A549 (cell line): ENCODE results near the gene COASY. TPM values are rescaled to one million over a fixed set of nuclear protein-coding genes. Genes with fewer than 3 reads are reported as not detected.
"Not testable (repeated sequence)": the region's sequence is repeated elsewhere in the genome, so short reads cannot be mapped to it uniquely, and the experiment has no call there.

Experiments used
- ATAC-seq, 2 experiments: fragments of 200-7000 bp in 1 of 2; fragments of >200 bp in 1 of 2; cut with Nextera tagmentation in 1 of 2; cut with Tn5 transposase in 1 of 2; 3 replicates each; pipeline versions ENCODE4 v1.8.0 to v1.9.1; 2018 to 2020; ENCODE audit warnings: mild to moderate bottlenecking in 1 of 2, moderate library complexity in 1 of 2
- CTCF ChIA-PET: fragments of 300-600 bp; sonication (Branson Sonifier 250); formaldehyde crosslinking; extraction: SDS; loops from one replicate; lab custom pipeline; 2021; ENCODE audit warnings: antibody characterized with exemption, inconsistent platforms; lab: Yijun Ruan, JAX
- POLR2A ChIA-PET: fragments of 350-600 bp; formaldehyde crosslinking; extraction: SDS; loops from one replicate; lab custom pipeline; 2021; ENCODE audit warnings: antibody characterized with exemption, inconsistent platforms; lab: Yijun Ruan, JAX
- DNase-seq, 2 experiments: peaks; one replicate each; pipeline versions ENCODE4 v3.0.0 to v3.0.0-alpha.2; 2011 to 2016; ENCODE audit warnings: low read depth in 1 of 2, low spot score in 1 of 2
- FAIRE-seq: peaks from 2 replicates; lab custom pipeline; 2011; peaks lifted over from hg19 to GRCh38; lab: Jason Lieb, UNC
- H3K27ac ChIP-seq, 2 experiments: fragments of >200 bp; sonication (Bioruptor Twin); formaldehyde crosslinking; 3 replicates each; pipeline ENCODE4 v1.5.1; 2016 to 2017
- H3K4me1 ChIP-seq: fragments of >200 bp; sonication (Bioruptor Twin); formaldehyde crosslinking; 3 replicates; pipeline ENCODE4 v1.6.1; 2016
- H3K4me2 ChIP-seq: fragments of >200 bp; sonication (Bioruptor Twin); formaldehyde crosslinking; 3 replicates; pipeline ENCODE4 v1.6.1; 2016
- H3K4me3 ChIP-seq: fragments of >200 bp; sonication (Bioruptor Twin); formaldehyde crosslinking; 3 replicates; pipeline ENCODE4 v1.5.1; 2016
- H3K9me3 ChIP-seq: fragments of >200 bp; sonication (Bioruptor Twin); formaldehyde crosslinking; 3 replicates; pipeline ENCODE4 v1.6.1; 2016
- ATOH8 ChIP-seq: fragments of 250-450 bp; sonication (Bioruptor Pico); IDR thresholded peaks from 2 replicates; pipeline ENCODE4 v1.5.0; 2020; ENCODE audit warnings: low read depth, mild to moderate bottlenecking, moderate library complexity
- CBX8 ChIP-seq: fragments of 200-600 bp; sonication (generic); IDR thresholded peaks from 2 replicates; pipeline ENCODE4 v1.6.1; 2016
- GATA3 ChIP-seq: IDR thresholded peaks from 2 replicates; pipeline ENCODE4 v1.6.1; 2012; ENCODE audit warnings: borderline replicate concordance
- HES2 ChIP-seq: fragments of >200 bp; sonication (Bioruptor Twin); formaldehyde crosslinking; IDR thresholded peaks from 2 replicates; pipeline ENCODE4 v1.6.1; 2016
- HMGXB4 ChIP-seq: fragments of 250-450 bp; sonication (Bioruptor Pico); IDR thresholded peaks from 2 replicates; pipeline ENCODE4 v1.5.0; 2021; ENCODE audit warnings: mild to moderate bottlenecking, moderate library complexity, borderline replicate concordance
- HOXB13 ChIP-seq: fragments of 250-450 bp; sonication (Bioruptor Pico); IDR thresholded peaks from 2 replicates; pipeline ENCODE4 v1.5.0; 2020; ENCODE audit warnings: low read depth, mild to moderate bottlenecking, moderate library complexity
- JUN ChIP-seq, 2 experiments: fragments of >200 bp; sonication (Bioruptor Twin); formaldehyde crosslinking; IDR thresholded peaks; 2 replicates in 1 of 2; 3 replicates in 1 of 2; pipeline ENCODE4 v1.6.1; 2016 to 2017
- KDM5A ChIP-seq: fragments of 200-600 bp; sonication (generic); IDR thresholded peaks from 2 replicates; pipeline ENCODE4 v1.6.1; 2016; ENCODE audit warnings: antibody characterized with exemption, mild to moderate bottlenecking
- MAFK ChIP-seq: fragments of 450-650 bp; IDR thresholded peaks from 2 replicates; pipeline ENCODE4 v1.6.1; 2014; ENCODE audit not compliant: partially characterized antibody
- MYC ChIP-seq: IDR thresholded peaks from 2 replicates; pipeline ENCODE4 v1.6.1; 2012; ENCODE audit warnings: mild to moderate bottlenecking, inconsistent platforms, low read length, improper control_type of control experiment, borderline replicate concordance
- NFE2L2 ChIP-seq: fragments of 150-350 bp; conservative IDR thresholded peaks from 2 replicates; pipeline ENCODE4 v1.6.1; 2014; ENCODE audit warnings: low read length
- NR3C1 ChIP-seq: fragments of >200 bp; sonication (Bioruptor Twin); formaldehyde crosslinking; IDR thresholded peaks from 3 replicates; pipeline ENCODE4 v1.6.1; 2017
- PHF8 ChIP-seq: fragments of 200-600 bp; sonication (generic); IDR thresholded peaks from 2 replicates; pipeline ENCODE4 v1.6.1; 2016; ENCODE audit warnings: low read depth, mild to moderate bottlenecking, antibody characterized with exemption, moderate library complexity, borderline replicate concordance
- RARB ChIP-seq: fragments of 250-450 bp; sonication (Bioruptor Pico); IDR thresholded peaks from 2 replicates; pipeline ENCODE4 v1.8.0; 2021; ENCODE audit warnings: mild to moderate bottlenecking, moderate library complexity
- RFX5 ChIP-seq: fragments of 450-650 bp; IDR thresholded peaks from 2 replicates; pipeline ENCODE4 v1.7.1; 2014; ENCODE audit warnings: antibody characterized with exemption, mild to moderate bottlenecking, moderate library complexity
- SMC3 ChIP-seq: fragments of >200 bp; sonication (Bioruptor Twin); formaldehyde crosslinking; IDR thresholded peaks from 3 replicates; pipeline ENCODE4 v1.6.1; 2018; ENCODE audit warnings: inconsistent platforms
- TFCP2L1 ChIP-seq: fragments of 250-450 bp; sonication (Bioruptor Pico); IDR thresholded peaks from 2 replicates; pipeline ENCODE4 v1.5.0; 2021; ENCODE audit warnings: mild to moderate bottlenecking
- ZC3H11A ChIP-seq: fragments of 450-650 bp; IDR thresholded peaks from 2 replicates; pipeline ENCODE4 v1.6.1; 2014; ENCODE audit warnings: antibody characterized with exemption, mild to moderate bottlenecking
- WGBS: methylation state at CpG from one replicate; pipeline ENCODE4 v1.1.6; 2017; ENCODE audit errors: missing lambda C conversion rate; 5-methylcytosine and 5-hydroxymethylcytosine counted together
- polyA plus RNA-seq, 4 experiments: library from polyadenylated mRNA; depleted of rRNA in 3 of 4; stranded (reverse); fragments of >200 nt; fragmentation: RNase III in 1 of 4; extraction: RNeasy Plus Mini Kit Qiagen cat#74134 plus additional on column Dnase treatment in 1 of 4; gene quantifications; 2 replicates in 3 of 4; 3 replicates in 1 of 4; pipeline ENCODE4 v1.2.3, GENCODE V29; 2011 to 2017

COASY gene
- polyA plus RNA-seq, 2 of the 4 experiments (the other 2 are of a cell fraction), result 65.4 to 112 TPM

GRCh38 chr17:42609814-42610801 is 48.2 kb downstream of the COASY start:
- H3K9me3 ChIP-seq, DNase-seq: not testable (repeated sequence)
- peak; percentile 60 to 63 for ATAC-seq
- WGBS, result 32% methylated on average over 31 of the region's 42 CpGs
- H3K4me3 ChIP-seq, result peak overlapping the region; percentile 90
- peak; percentile 72 for FAIRE-seq
- ChIA-PET POLR2A (interaction anchor here (0.6 to 3.0 kb wide), 17 partner anchors 8 to 214 kb away, joined by 3 to 43 read pairs (median 5); partner anchors contain the start of genes BECN1, CCR10, CNTD1 and COA3), CTCF (interaction anchor here (0.6 to 7.8 kb wide), 13 partner anchors 8 to 154 kb away, joined by 3 to 65 read pairs (median 5); partner anchors contain the start of genes PLEKHH3 and PSMC3IP)
- H3K4me2 ChIP-seq, result peak overlapping the region; percentile 78
- H3K27ac ChIP-seq, result peak overlapping the region; percentile 91 to 92
- TF ChIP-seq PHF8, result 0 out of 2 replicates have a peak, but pooled peaks have one; percentile 22
- TF ChIP-seq JUN (IDR thresholded peaks at IDR 0.05), result 0 out of 5 replicates have a peak, but pooled peaks of 1 of the 2 experiments have one; percentile 0
- TF ChIP-seq, all 56 proteins: peak for 2; not testable (repeated sequence) for 54
- H3K4me1 ChIP-seq, result peaks cover 22% of the 10 kb centered on the region

DNA sequence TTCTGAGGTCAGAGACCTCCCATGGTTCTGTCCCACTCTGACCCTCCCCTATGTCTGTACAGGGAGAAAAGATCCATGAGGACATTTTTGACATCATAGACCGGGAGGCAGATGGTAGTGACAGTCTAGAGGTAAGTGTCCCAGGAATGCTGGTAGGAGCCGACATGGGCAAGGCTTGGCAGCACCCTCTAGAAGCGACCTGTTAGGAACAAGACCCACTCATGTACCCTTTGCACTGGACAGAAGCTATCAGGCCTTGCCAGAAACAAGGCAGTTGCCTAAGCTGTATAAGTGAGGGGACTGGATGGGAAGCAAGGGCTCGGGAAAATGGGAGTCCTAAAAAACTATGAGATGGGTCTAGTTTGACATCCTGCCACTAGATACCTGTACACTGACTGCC is 50.1 kb downstream of the COASY start:
- CTCF ChIA-PET, result interaction anchor here (0.6 to 6.5 kb wide), 7 partner anchors 12 to 68 kb away, joined by 3 to 43 read pairs (median 5); partner anchors contain the start of genes PLEKHH3 and PSMC3IP
- TF ChIP-seq RFX5, result no peak
- TF ChIP-seq ZC3H11A, result no peak
- TF ChIP-seq KDM5A, result no peak
- TF ChIP-seq TFCP2L1 (CRISPR knock-in tag), result no peak
- no peak for TF ChIP-seq MYC
- TF ChIP-seq PHF8, result no peak
- no peak for TF ChIP-seq ATOH8 (CRISPR knock-in tag)
- TF ChIP-seq HMGXB4, result no peak
- TF ChIP-seq RARB (CRISPR knock-in tag), result no peak
- TF ChIP-seq NR3C1, result no peak
- TF ChIP-seq SMC3, result no peak
- TF ChIP-seq GATA3, result no peak
- no peak for TF ChIP-seq MAFK
- no peak for TF ChIP-seq HES2
- no peak for TF ChIP-seq NFE2L2
- no peak for TF ChIP-seq HOXB13 (CRISPR knock-in tag)
- TF ChIP-seq CBX8, result no peak
- Histone ChIP-seq H3K4me3 (no peak overlapping the region), H3K4me2 (no peak overlapping the region), H3K4me1 (peaks cover 18% of the 10 kb centered on the region), H3K9me3 (no peaks in the 10 kb centered on the region), H3K27ac (no peak overlapping the region)
- ATAC-seq, result no peak
- 94% methylated on average over 4 of the region's 4 CpGs for WGBS
- FAIRE-seq, result no peak
- POLR2A ChIA-PET, result no interaction called here
- DNase-seq, result no peak
